ENCODE data around the gene PKHD1. TPM values are rescaled to one million over a fixed set of nuclear protein-coding genes. Genes with fewer than 3 reads are reported as not detected.
"Not testable (repeated sequence)": the region's sequence is repeated elsewhere in the genome, so short reads cannot be mapped to it uniquely, and the experiment has no call there.

PKHD1 gene
- total and polyA plus RNA-seq, 2 experiments from 2014 or later, result 0.47 to 3.3 TPM

DNA sequence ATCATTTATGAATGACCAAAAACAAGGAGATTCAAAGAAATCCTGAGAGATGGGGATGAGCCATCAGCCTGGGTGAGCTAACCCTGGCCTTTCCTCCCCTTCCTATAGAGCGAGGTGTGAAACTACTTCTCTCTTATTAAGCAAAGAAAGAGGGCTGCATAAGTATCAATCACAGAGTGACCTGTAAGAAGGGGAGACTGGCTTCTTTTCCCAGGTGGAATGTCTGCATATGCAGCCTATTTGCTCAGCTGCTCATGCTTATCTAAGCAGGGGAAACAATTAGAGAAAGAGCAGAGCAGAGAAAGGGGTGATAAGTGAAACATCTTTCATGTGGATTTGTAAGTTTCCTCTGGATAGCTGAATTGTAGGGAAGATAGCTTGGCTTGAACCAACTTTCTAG lies 160.0 kb downstream of the PKHD1 start:
- no peaks in the 10 kb centered on the region for H3K27me3 ChIP-seq
- H4K20me1 ChIP-seq (ENCODE audit: insufficient read depth, poor library complexity, severe bottlenecking), result no peaks in the 10 kb centered on the region
- no peak overlapping the region for H3K27ac ChIP-seq
- no peaks in the 10 kb centered on the region for H3K4me1 ChIP-seq (ENCODE audit: insufficient read depth)
- TF ChIP-seq EZH2 (IDR thresholded peaks at IDR 0.05; ENCODE audit: borderline replicate concordance), result no peak
- TF ChIP-seq, protein P1, sequence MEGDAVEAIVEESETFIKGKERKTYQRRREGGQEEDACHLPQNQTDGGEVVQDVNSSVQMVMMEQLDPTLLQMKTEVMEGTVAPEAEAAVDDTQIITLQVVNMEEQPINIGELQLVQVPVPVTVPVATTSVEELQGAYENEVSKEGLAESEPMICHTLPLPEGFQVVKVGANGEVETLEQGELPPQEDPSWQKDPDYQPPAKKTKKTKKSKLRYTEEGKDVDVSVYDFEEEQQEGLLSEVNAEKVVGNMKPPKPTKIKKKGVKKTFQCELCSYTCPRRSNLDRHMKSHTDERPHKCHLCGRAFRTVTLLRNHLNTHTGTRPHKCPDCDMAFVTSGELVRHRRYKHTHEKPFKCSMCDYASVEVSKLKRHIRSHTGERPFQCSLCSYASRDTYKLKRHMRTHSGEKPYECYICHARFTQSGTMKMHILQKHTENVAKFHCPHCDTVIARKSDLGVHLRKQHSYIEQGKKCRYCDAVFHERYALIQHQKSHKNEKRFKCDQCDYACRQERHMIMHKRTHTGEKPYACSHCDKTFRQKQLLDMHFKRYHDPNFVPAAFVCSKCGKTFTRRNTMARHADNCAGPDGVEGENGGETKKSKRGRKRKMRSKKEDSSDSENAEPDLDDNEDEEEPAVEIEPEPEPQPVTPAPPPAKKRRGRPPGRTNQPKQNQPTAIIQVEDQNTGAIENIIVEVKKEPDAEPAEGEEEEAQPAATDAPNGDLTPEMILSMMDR (IDR thresholded peaks at IDR 0.05; ENCODE audit: poor library complexity), result no peak
- TF ChIP-seq EZH2phosphoT487 (IDR thresholded peaks at IDR 0.05; ENCODE audit: low read depth, severe bottlenecking, unreplicated experiment), result no peak
- H3K9me2 ChIP-seq (replicated peaks; ENCODE audit: insufficient read depth), result no peaks in the 10 kb centered on the region
- no peak overlapping the region for H3K4me2 ChIP-seq
- WGBS (ENCODE audit: low lambda C conversion rate, missing lambda C conversion rate), result 40% methylated on average over 1 of the region's 1 CpG
- no peaks in the 10 kb centered on the region for H3K9me3 ChIP-seq (ENCODE audit: low read depth)
- no peaks in the 10 kb centered on the region for H3K36me3 ChIP-seq (replicated peaks; ENCODE audit: insufficient read depth, low read depth)
- no peak overlapping the region for H2AFZ ChIP-seq
- no peak overlapping the region for H3K4me3 ChIP-seq
- no peak for DNase-seq (ENCODE audit: low spot score)
- H3K79me2 ChIP-seq, result no peaks in the 10 kb centered on the region

DNA sequence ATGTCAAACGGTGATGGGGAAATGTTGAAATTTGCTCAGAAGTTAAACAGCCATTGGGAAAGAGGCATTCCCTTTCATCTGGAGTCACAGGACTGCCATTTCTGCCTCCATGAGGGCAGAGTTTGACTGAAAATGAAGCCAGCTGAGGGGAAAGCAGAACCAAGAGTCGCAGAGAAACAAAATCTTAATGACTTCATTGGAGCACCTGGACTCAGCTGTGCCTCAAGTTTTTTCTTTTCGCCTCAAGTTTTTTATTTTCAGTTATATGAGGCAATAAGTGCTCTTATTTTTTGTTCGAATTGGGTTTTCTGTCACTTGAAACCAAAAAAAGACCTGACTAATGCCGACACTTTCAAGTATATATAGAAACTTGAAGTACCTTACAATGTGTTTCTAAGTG lies 161.3 kb downstream of the PKHD1 start:
- no peak overlapping the region for H3K4me2 ChIP-seq
- H3K4me1 ChIP-seq (ENCODE audit: insufficient read depth), result no peaks in the 10 kb centered on the region
- H3K9me2 ChIP-seq (replicated peaks; ENCODE audit: insufficient read depth), result no peaks in the 10 kb centered on the region
- no peak overlapping the region for H3K27ac ChIP-seq
- 91% methylated on average over 5 of the region's 5 CpGs for WGBS (ENCODE audit: low lambda C conversion rate, missing lambda C conversion rate)
- H4K20me1 ChIP-seq (ENCODE audit: insufficient read depth, poor library complexity, severe bottlenecking), result no peaks in the 10 kb centered on the region
- H3K27me3 ChIP-seq, result no peaks in the 10 kb centered on the region
- TF ChIP-seq, protein P1 (IDR thresholded peaks at IDR 0.05; ENCODE audit: poor library complexity), result no peak
- TF ChIP-seq EZH2phosphoT487 (IDR thresholded peaks at IDR 0.05; ENCODE audit: low read depth, severe bottlenecking, unreplicated experiment), result no peak
- no peaks in the 10 kb centered on the region for H3K36me3 ChIP-seq (replicated peaks; ENCODE audit: insufficient read depth, low read depth)
- no peak overlapping the region for H3K4me3 ChIP-seq
- no peak for DNase-seq (ENCODE audit: low spot score)
- no peaks in the 10 kb centered on the region for H3K79me2 ChIP-seq
- H2AFZ ChIP-seq, result no peak overlapping the region
- H3K9me3 ChIP-seq (ENCODE audit: low read depth), result no peaks in the 10 kb centered on the region

DNA sequence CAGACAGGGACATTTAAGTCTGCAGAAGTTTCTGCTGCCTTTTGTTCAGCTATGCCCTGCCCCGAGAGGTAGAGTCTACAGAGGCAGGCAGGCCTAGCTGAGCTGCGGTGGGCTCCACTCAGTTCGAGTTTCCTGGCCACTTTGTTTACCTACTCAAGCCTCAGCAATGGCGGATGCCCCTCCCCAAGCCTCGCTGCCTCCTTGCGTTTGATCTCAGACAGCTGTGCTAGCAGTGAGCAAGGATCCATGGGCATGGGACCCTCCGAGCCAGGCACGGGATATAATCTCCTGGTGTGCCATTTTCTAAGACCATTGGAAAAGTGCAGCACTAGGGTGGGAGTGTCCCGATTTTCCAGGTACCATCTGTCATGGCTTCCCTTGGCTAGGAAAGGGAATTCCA lies 164.9 kb downstream of the PKHD1 start:
- not testable (repeated sequence) for H3K27me3 ChIP-seq; H3K9me3 ChIP-seq (ENCODE audit: low read depth); H3K4me3 ChIP-seq; H3K4me2 ChIP-seq; H3K36me3 ChIP-seq (replicated peaks; ENCODE audit: insufficient read depth, low read depth); DNase-seq (ENCODE audit: low spot score); H2AFZ ChIP-seq; H4K20me1 ChIP-seq (ENCODE audit: insufficient read depth, poor library complexity, severe bottlenecking); H3K27ac ChIP-seq; H3K79me2 ChIP-seq; H3K4me1 ChIP-seq (ENCODE audit: insufficient read depth); H3K9me2 ChIP-seq (replicated peaks; ENCODE audit: insufficient read depth)
- WGBS (ENCODE audit: low lambda C conversion rate, missing lambda C conversion rate), result 93% methylated on average over 9 of the region's 9 CpGs

DNA sequence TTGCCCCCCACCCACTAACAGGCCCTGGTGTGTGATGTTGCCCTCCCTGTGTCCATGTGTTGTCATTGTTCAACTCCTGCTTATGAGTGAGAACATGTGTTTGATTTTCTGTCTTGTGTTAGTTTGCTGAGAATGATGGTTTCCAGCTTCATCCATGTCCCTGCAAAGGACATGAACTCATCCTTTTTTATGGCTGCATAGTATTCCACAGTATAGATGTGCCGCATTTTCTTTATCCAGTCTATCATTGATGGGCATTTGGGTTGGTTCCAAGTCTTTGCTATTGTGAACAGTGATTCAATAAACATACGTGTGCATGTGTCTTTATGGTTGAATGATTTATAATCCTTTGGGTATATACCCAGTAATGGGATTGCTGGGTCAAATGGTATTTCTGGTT lies 169.1 kb downstream of the PKHD1 start:
- H3K9me2 ChIP-seq (replicated peaks; ENCODE audit: insufficient read depth); H4K20me1 ChIP-seq (ENCODE audit: insufficient read depth, poor library complexity, severe bottlenecking); H3K9me3 ChIP-seq (ENCODE audit: low read depth); H2AFZ ChIP-seq; H3K79me2 ChIP-seq; H3K27ac ChIP-seq; H3K4me2 ChIP-seq; DNase-seq (ENCODE audit: low spot score); H3K4me1 ChIP-seq (ENCODE audit: insufficient read depth); H3K4me3 ChIP-seq; H3K27me3 ChIP-seq; H3K36me3 ChIP-seq (replicated peaks; ENCODE audit: insufficient read depth, low read depth): not testable (repeated sequence)
- WGBS (ENCODE audit: low lambda C conversion rate, missing lambda C conversion rate), result 98% methylated on average over 2 of the region's 2 CpGs

DNA sequence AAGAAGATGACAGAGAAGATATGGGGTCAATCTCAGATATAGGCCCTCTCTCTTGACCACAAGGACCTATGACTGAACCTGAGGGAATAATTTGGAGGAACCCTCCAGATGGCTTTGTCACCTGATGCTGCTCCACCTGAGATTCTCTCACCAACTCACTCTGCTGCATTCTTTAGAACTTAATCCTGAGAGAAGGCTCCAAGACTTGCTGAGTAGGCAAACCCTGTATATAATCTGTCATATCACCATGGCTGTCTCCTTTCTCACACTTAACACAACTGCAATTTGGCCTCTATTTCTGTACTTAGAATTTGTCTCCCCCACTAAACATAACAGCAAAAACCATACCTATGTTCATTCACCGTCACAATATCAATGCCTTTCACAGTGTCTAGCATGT lies 172.3 kb downstream of the PKHD1 start:
- Histone ChIP-seq H3K36me3 (replicated peaks; ENCODE audit: insufficient read depth, low read depth) (no peaks in the 10 kb centered on the region), H3K4me3 (no peak overlapping the region), H3K27me3 (no peaks in the 10 kb centered on the region), H2AFZ (no peak overlapping the region), H3K27ac (no peak overlapping the region), H3K79me2 (no peaks in the 10 kb centered on the region), H3K9me2 (replicated peaks; ENCODE audit: insufficient read depth) (no peaks in the 10 kb centered on the region), H3K9me3 (ENCODE audit: low read depth) (no peaks in the 10 kb centered on the region), H3K4me1 (ENCODE audit: insufficient read depth) (no peaks in the 10 kb centered on the region), H3K4me2 (no peak overlapping the region), H4K20me1 (ENCODE audit: insufficient read depth, poor library complexity, severe bottlenecking) (no peaks in the 10 kb centered on the region)
- TF ChIP-seq EZH2 (IDR thresholded peaks at IDR 0.05; ENCODE audit: borderline replicate concordance) (no peak), EZH2phosphoT487 (IDR thresholded peaks at IDR 0.05; ENCODE audit: low read depth, severe bottlenecking, unreplicated experiment) (no peak)
- TF ChIP-seq, protein P1 (IDR thresholded peaks at IDR 0.05; ENCODE audit: poor library complexity), result no peak
- 94% methylated on average over 1 of the region's 1 CpG for WGBS (ENCODE audit: low lambda C conversion rate, missing lambda C conversion rate)
- no peak for DNase-seq (ENCODE audit: low spot score)

All from hepatocyte (in vitro differentiated cells).